K562 (cell line): ENCODE results near the gene MTG1. TPM values are rescaled to one million over a fixed set of nuclear protein-coding genes. Genes with fewer than 3 reads are reported as not detected.

Source experiments
- ARNT ChIP-seq, 2 experiments: fragments of 450-650 bp; IDR thresholded peaks; 2 replicates each; pipeline ENCODE4 v1.6.1; 2016; ENCODE audit warnings: mild to moderate bottlenecking in 1 of 2
- BDP1 ChIP-seq: IDR thresholded peaks from 3 replicates; pipeline ENCODE4 v1.6.1; 2011; ENCODE audit not compliant: insufficient read length, insufficient read depth
- CHD4 ChIP-seq: fragments of 200-600 bp; sonication (generic); IDR thresholded peaks from 3 replicates; pipeline ENCODE4 v1.6.1; 2012; ENCODE audit warnings: low read depth, mild to moderate bottlenecking, mixed read lengths, low read length, inconsistent platforms; ENCODE audit not compliant: insufficient read depth, insufficient replicate concordance, poor library complexity, severe bottlenecking
- CREBBP ChIP-seq: IDR thresholded peaks from one replicate; pipeline ENCODE4 v1.6.1; 2012; ENCODE audit warnings: low read depth, mild to moderate bottlenecking, control low read depth, inconsistent platforms, low read length
- ELK3 ChIP-seq: fragments of 450-650 bp; formaldehyde crosslinking; IDR thresholded peaks from 2 replicates; pipeline ENCODE4 v1.4.0; 2020; ENCODE audit warnings: mild to moderate bottlenecking
- HMGN3 ChIP-seq: IDR thresholded peaks from 2 replicates; pipeline ENCODE4 v1.6.1; 2011; ENCODE audit warnings: borderline replicate concordance, low read depth, mild to moderate bottlenecking, mixed read lengths, low read length; ENCODE audit not compliant: insufficient read length; ENCODE audit errors: extremely low read depth
- KDM1A ChIP-seq, 2 experiments: fragments of 450-650 bp; IDR thresholded peaks; 2 replicates each; pipeline ENCODE4 v1.6.1; 2016; ENCODE audit warnings: mild to moderate bottlenecking in 2 of 2
- RBM39 ChIP-seq: fragments of 200-400 bp; formaldehyde crosslinking; optimal IDR thresholded peaks from 2 replicates; pipeline ENCODE3; 2018; ENCODE audit warnings: low read depth, low read length
- TAF9B ChIP-seq: fragments of 450-650 bp; IDR thresholded peaks from 2 replicates; pipeline ENCODE4 v1.6.1; 2018; ENCODE audit warnings: mild to moderate bottlenecking; ENCODE audit not compliant: partially characterized antibody
- TFE3 ChIP-seq: fragments of 450-650 bp; formaldehyde crosslinking; IDR thresholded peaks from 2 replicates; pipeline ENCODE4 v1.4.0; 2020; ENCODE audit warnings: mild to moderate bottlenecking, mixed read lengths
- ZNF318 ChIP-seq, 2 experiments: fragments of 450-650 bp; IDR thresholded peaks; 2 replicates each; pipeline ENCODE4 v1.6.1; 2016; ENCODE audit warnings: mild to moderate bottlenecking in 2 of 2, borderline replicate concordance in 1 of 2, low read depth in 1 of 2, moderate library complexity in 1 of 2
- ZSCAN32 ChIP-seq: fragments of 450-650 bp; formaldehyde crosslinking; IDR thresholded peaks from 2 replicates; pipeline ENCODE4 v1.4.0; 2020; ENCODE audit warnings: mild to moderate bottlenecking, moderate library complexity
- polyA plus RNA-seq, 8 experiments: library from polyadenylated mRNA; depleted of rRNA in 4 of 8; stranded (reverse) in 5 of 8; unstranded in 3 of 8; fragments of >200 nt; fragmentation: Nextera tagmentation in 2 of 8; fragmentation: Illumina TruSeq in 1 of 8; extraction: Ambion mirVana in 2 of 8; extraction: Trizol in 1 of 8; gene quantifications; 2 replicates each; pipeline versions ENCODE4 v1.2.1 to v1.2.3, GENCODE V29; 2011 to 2014; ENCODE audit warnings: inconsistent platforms in 1 of 8, missing spikeins in 1 of 8
- total RNA-seq, 7 experiments: library from RNA; depleted of rRNA in 6 of 7; stranded (reverse); fragments of >200 nt in 6 of 7; fragmentation: Illumina TruSeq in 2 of 7; extraction: Trizol in 2 of 7; gene quantifications; 2 replicates each; pipeline versions ENCODE4 v1.2.1 to v1.2.3, GENCODE V29; 2011 to 2021; ENCODE audit warnings: low replicate concordance in 1 of 7

The MTG1 gene
- total and polyA plus RNA-seq, 9 of the 15 experiments (the other 6 are each of a cell fraction or from before 2014, with no cell fraction given) = 2.8 to 28.2 (median 15.4) TPM

- TF ChIP-seq CHD4 = no peak
- no peak for TF ChIP-seq RBM39
- no peak for TF ChIP-seq ZSCAN32 (CRISPR knock-in tag)
- TF ChIP-seq KDM1A (IDR thresholded peaks at IDR 0.05) = peak; percentile 32 to 51; a peak in 3 of 4 replicates
- TF ChIP-seq ELK3 (CRISPR knock-in tag) = no peak
- TF ChIP-seq HMGN3 = no peak
- TF ChIP-seq CREBBP = no peak
- no peak for TF ChIP-seq ZNF318 (IDR thresholded peaks at IDR 0.05; ENCODE audit: borderline replicate concordance in 1 of 2, low read depth in 1 of 2)
- TF ChIP-seq TFE3 = no peak
- TF ChIP-seq ARNT (IDR thresholded peaks at IDR 0.05) = peak; percentile 35 to 57; a peak in 2 of 4 replicates
- TF ChIP-seq BDP1 = no peak
- peak; percentile 80 for TF ChIP-seq TAF9B
These were observed 5.6 kb upstream of the MTG1 start (continued) for GRCh38 chr10:133388236-133388972.
